ENCODE results near the gene FES. TPM values are rescaled to one million over a fixed set of nuclear protein-coding genes. Genes with fewer than 3 reads are reported as not detected.

The FES gene
- total and polyA plus RNA-seq, 2 of the 13 experiments (the other 11 are each of a cell fraction or from before 2014, with no cell fraction given) = 4.0 to 9.5 TPM

DNA sequence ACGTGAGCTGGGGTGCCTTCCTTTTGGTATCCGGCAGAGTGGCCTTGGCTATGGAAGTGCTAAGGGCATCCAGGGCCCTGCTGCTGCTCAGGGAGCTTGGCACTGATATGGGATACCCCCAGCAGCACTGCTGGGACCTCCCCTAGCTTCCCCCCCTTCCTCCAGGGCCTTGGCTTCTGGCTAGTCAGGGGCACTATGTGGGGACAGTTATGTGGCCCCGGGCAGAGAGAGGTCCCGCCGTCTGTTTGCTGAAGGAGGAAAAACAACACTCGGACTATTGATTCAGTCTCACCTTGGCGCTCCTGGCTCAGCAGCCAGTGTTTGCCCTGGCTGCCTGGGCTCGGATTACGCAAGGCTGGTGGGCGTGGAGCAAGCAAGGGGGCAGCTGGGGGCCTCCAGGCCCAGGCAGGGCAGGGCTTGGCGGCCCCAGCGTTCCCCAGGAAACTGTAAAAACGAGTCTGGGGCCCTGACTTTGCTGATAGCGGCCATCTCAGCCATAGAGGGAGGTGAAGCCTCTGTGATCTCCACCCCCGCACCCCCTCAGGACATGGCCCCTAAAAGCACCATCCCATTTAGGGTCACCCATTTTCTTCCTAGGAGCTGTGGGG lies 10.2 kb upstream of the FES start (continued):
- TF ChIP-seq, protein P1, sequence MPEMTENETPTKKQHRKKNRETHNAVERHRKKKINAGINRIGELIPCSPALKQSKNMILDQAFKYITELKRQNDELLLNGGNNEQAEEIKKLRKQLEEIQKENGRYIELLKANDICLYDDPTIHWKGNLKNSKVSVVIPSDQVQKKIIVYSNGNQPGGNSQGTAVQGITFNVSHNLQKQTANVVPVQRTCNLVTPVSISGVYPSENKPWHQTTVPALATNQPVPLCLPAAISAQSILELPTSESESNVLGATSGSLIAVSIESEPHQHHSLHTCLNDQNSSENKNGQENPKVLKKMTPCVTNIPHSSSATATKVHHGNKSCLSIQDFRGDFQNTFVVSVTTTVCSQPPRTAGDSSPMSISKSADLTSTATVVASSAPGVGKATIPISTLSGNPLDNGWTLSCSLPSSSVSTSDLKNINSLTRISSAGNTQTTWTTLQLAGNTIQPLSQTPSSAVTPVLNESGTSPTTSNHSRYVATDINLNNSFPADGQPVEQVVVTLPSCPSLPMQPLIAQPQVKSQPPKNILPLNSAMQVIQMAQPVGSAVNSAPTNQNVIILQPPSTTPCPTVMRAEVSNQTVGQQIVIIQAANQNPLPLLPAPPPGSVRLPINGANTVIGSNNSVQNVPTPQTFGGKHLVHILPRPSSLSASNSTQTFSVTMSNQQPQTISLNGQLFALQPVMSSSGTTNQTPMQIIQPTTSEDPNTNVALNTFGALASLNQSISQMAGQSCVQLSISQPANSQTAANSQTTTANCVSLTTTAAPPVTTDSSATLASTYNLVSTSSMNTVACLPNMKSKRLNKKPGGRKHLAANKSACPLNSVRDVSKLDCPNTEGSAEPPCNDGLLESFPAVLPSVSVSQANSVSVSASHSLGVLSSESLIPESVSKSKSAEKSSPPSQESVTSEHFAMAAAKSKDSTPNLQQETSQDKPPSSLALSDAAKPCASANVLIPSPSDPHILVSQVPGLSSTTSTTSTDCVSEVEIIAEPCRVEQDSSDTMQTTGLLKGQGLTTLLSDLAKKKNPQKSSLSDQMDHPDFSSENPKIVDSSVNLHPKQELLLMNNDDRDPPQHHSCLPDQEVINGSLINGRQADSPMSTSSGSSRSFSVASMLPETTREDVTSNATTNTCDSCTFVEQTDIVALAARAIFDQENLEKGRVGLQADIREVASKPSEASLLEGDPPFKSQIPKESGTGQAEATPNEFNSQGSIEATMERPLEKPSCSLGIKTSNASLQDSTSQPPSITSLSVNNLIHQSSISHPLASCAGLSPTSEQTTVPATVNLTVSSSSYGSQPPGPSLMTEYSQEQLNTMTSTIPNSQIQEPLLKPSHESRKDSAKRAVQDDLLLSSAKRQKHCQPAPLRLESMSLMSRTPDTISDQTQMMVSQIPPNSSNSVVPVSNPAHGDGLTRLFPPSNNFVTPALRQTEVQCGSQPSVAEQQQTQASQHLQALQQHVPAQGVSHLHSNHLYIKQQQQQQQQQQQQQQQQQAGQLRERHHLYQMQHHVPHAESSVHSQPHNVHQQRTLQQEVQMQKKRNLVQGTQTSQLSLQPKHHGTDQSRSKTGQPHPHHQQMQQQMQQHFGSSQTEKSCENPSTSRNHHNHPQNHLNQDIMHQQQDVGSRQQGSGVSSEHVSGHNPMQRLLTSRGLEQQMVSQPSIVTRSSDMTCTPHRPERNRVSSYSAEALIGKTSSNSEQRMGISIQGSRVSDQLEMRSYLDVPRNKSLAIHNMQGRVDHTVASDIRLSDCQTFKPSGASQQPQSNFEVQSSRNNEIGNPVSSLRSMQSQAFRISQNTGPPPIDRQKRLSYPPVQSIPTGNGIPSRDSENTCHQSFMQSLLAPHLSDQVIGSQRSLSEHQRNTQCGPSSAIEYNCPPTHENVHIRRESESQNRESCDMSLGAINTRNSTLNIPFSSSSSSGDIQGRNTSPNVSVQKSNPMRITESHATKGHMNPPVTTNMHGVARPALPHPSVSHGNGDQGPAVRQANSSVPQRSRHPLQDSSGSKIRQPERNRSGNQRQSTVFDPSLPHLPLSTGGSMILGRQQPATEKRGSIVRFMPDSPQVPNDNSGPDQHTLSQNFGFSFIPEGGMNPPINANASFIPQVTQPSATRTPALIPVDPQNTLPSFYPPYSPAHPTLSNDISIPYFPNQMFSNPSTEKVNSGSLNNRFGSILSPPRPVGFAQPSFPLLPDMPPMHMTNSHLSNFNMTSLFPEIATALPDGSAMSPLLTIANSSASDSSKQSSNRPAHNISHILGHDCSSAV (CRISPR knock-in tag; IDR thresholded peaks at IDR 0.05; ENCODE audit: borderline replicate concordance) = no peak
- TF ChIP-seq NR1H2 (CRISPR knock-in tag; IDR thresholded peaks at IDR 0.05; ENCODE audit: borderline replicate concordance, low read depth) (peak; percentile 76; the same call in 1 of the 2 replicates), ZNF558 (CRISPR knock-in tag; IDR thresholded peaks at IDR 0.05; ENCODE audit: borderline replicate concordance) (peak; percentile 57; the same call in 1 of the 2 replicates), ZSCAN22 (CRISPR knock-in tag; IDR thresholded peaks at IDR 0.05) (peak; percentile 79; the same call in 1 of the 2 replicates), U2AF1 (optimal IDR thresholded peaks at IDR 0.05; ENCODE audit: low read depth, low read length) (peak; percentile 49), PHF5A (CRISPR knock-in tag; IDR thresholded peaks at IDR 0.05; ENCODE audit: low read depth, unreplicated experiment) (peak; percentile 46), ZNF746 (CRISPR knock-in tag; IDR thresholded peaks at IDR 0.05) (peak; percentile 97), HOXA3 (CRISPR knock-in tag; IDR thresholded peaks at IDR 0.05) (peak; percentile 94), ZNF3 (CRISPR knock-in tag; IDR thresholded peaks at IDR 0.05) (no peak), HOXA5 (CRISPR knock-in tag; IDR thresholded peaks at IDR 0.05) (0 out of 2 replicates have a peak, but pooled peaks have one; percentile 44), CHCHD3 (CRISPR knock-in tag; IDR thresholded peaks at IDR 0.05) (no peak), JUND (CRISPR knock-in tag; IDR thresholded peaks at IDR 0.05) (peak; percentile 83), HOXA7 (CRISPR knock-in tag; IDR thresholded peaks at IDR 0.05) (no peak), FOXJ3 (CRISPR knock-in tag; IDR thresholded peaks at IDR 0.05; ENCODE audit: borderline replicate concordance) (peak; percentile 94; the same call in 1 of the 2 replicates), ZNF709 (CRISPR knock-in tag; IDR thresholded peaks at IDR 0.05) (0 out of 2 replicates have a peak, but pooled peaks have one; percentile 53)
- TF ChIP-seq, protein P2, sequence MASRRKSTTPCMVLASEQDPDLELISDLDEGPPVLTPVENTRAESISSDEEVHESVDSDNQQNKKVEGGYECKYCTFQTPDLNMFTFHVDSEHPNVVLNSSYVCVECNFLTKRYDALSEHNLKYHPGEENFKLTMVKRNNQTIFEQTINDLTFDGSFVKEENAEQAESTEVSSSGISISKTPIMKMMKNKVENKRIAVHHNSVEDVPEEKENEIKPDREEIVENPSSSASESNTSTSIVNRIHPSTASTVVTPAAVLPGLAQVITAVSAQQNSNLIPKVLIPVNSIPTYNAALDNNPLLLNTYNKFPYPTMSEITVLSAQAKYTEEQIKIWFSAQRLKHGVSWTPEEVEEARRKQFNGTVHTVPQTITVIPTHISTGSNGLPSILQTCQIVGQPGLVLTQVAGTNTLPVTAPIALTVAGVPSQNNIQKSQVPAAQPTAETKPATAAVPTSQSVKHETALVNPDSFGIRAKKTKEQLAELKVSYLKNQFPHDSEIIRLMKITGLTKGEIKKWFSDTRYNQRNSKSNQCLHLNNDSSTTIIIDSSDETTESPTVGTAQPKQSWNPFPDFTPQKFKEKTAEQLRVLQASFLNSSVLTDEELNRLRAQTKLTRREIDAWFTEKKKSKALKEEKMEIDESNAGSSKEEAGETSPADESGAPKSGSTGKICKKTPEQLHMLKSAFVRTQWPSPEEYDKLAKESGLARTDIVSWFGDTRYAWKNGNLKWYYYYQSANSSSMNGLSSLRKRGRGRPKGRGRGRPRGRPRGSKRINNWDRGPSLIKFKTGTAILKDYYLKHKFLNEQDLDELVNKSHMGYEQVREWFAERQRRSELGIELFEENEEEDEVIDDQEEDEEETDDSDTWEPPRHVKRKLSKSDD (CRISPR knock-in tag; IDR thresholded peaks at IDR 0.05; ENCODE audit: low read depth) = peak; percentile 91
- TF ChIP-seq, protein P3, sequence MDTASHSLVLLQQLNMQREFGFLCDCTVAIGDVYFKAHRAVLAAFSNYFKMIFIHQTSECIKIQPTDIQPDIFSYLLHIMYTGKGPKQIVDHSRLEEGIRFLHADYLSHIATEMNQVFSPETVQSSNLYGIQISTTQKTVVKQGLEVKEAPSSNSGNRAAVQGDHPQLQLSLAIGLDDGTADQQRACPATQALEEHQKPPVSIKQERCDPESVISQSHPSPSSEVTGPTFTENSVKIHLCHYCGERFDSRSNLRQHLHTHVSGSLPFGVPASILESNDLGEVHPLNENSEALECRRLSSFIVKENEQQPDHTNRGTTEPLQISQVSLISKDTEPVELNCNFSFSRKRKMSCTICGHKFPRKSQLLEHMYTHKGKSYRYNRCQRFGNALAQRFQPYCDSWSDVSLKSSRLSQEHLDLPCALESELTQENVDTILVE (CRISPR knock-in tag; IDR thresholded peaks at IDR 0.05) = peak; percentile 90; the same call in 1 of the 2 replicates
- TF ChIP-seq, protein P4, sequence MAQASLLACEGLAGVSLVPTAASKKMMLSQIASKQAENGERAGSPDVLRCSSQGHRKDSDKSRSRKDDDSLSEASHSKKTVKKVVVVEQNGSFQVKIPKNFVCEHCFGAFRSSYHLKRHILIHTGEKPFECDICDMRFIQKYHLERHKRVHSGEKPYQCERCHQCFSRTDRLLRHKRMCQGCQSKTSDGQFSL (CRISPR knock-in tag; IDR thresholded peaks at IDR 0.05) = no peak

Data from HepG2 (cell line).